ENCODE data around the gene CDC42BPB. TPM values are rescaled to one million over a fixed set of nuclear protein-coding genes. Genes with fewer than 3 reads are reported as not detected.

Gene CDC42BPB
- total RNA-seq, 1 donor: 14.1 TPM

DNA sequence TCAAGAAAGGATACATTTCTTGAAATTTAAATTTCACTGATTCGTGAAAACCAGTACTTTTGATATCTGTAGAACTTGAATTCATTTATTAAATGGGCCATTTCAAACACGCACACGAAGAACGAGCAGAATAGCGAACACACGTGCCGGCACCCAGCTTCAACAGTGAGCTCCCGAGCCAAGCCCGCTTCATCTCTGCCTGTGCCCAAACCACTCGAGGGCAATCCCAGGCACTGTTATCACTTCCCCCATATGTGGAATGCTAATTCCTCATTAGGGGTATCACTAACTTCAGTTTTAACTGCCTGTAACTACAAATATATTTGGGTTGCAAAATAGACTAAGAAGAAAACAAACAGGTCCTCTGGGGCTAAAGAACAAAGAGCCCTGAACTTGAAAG, 86.9 kb downstream of the CDC42BPB start:
- Histone ChIP-seq H3K4me1 (ENCODE audit: insufficient read depth, low read length) (no peaks in the 10 kb centered on the region), H3K4me3 (ENCODE audit: low read length) (no peak overlapping the region), H3K9me3 (ENCODE audit: low read depth, low read length) (no peaks in the 10 kb centered on the region), H3K27me3 (ENCODE audit: insufficient read depth, low read length) (no peaks in the 10 kb centered on the region)

DNA sequence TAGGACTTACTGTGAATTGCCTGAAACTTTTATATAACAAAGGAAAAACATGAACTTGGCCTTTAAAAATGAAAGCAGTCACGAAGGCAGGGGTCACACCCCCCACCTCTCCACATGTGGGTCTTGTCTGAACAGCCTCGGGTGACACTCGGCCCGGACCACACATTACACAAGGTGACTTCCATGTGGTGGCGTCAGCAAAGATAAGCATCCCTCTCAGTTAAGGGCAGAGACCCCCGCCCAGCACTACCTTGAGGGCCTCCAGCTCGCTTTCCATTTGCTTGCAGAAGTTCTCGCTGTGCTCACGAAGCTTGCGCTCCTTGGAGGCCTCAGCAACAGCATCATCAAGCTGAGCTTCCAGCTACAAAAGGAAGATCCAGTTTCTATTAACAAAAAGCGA, 87.4 kb downstream of the CDC42BPB start:
- H3K4me1 ChIP-seq (ENCODE audit: insufficient read depth, low read length): no peaks in the 10 kb centered on the region
- H3K27me3 ChIP-seq (ENCODE audit: insufficient read depth, low read length): no peaks in the 10 kb centered on the region
- H3K4me3 ChIP-seq (ENCODE audit: low read length): no peak overlapping the region
- no peaks in the 10 kb centered on the region for H3K9me3 ChIP-seq (ENCODE audit: low read depth, low read length)

DNA sequence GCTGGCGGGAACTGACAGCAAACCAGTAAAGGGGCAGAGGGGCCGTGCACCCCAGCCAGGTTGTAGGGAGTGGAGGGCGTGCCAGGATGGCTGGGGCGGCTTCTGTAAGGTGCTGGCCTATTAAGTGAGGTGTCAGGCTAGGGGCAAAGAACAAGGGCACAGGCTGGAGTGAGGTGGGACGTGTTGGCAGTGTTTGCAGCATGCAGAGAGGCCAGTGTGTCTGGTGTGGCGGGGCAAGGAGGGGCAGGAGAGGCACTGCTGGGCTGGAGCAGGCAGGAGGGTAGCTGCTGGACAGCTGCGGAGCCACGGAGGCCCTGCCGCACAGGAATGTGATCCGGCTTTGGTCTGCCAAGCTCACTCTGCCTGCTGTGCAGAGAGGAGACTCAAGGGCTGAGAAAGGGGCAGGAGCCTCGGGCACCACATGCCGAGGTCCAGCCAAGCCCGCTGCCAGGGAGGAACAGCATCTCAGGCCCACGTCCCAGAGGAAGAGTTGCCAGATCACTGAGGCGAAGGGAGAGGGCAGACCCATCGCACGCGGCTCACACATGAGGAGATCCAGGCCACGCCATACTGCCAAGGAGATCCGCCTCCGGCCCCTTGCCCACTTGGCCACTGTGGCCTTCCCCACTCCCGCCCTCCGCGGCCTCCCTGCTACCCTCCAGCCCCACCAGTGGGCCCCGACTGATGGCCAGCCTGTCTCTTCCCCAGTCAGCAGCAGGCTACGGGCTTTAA, 88.1 kb downstream of the CDC42BPB start:
- Histone ChIP-seq H3K4me3 (ENCODE audit: low read length) (no peak overlapping the region), H3K9me3 (ENCODE audit: low read depth, low read length) (no peaks in the 10 kb centered on the region), H3K27me3 (ENCODE audit: insufficient read depth, low read length) (no peaks in the 10 kb centered on the region), H3K4me1 (ENCODE audit: insufficient read depth, low read length) (no peaks in the 10 kb centered on the region)

- Histone ChIP-seq H3K4me3 (ENCODE audit: low read length) (no peak overlapping the region), H3K4me1 (ENCODE audit: insufficient read depth, low read length) (no peaks in the 10 kb centered on the region), H3K9me3 (ENCODE audit: low read depth, low read length) (no peaks in the 10 kb centered on the region), H3K27me3 (ENCODE audit: insufficient read depth, low read length) (no peaks in the 10 kb centered on the region)
Measured at GRCh38 chr14:102968306-102968705, 89.0 kb downstream of the CDC42BPB start.

GRCh38 chr14:102967506-102967795, 89.9 kb downstream of the CDC42BPB start:
- H3K4me3 ChIP-seq (ENCODE audit: low read length): no peak overlapping the region
- H3K4me1 ChIP-seq (ENCODE audit: insufficient read depth, low read length): no peaks in the 10 kb centered on the region
- H3K27me3 ChIP-seq (ENCODE audit: insufficient read depth, low read length): no peaks in the 10 kb centered on the region
- no peaks in the 10 kb centered on the region for H3K9me3 ChIP-seq (ENCODE audit: low read depth, low read length)

GRCh38 chr14:102966681-102967505, 90.5 kb downstream of the CDC42BPB start:
- H3K9me3 ChIP-seq (ENCODE audit: low read depth, low read length): no peaks in the 10 kb centered on the region
- H3K4me1 ChIP-seq (ENCODE audit: insufficient read depth, low read length): no peaks in the 10 kb centered on the region
- no peaks in the 10 kb centered on the region for H3K27me3 ChIP-seq (ENCODE audit: insufficient read depth, low read length)
- no peak overlapping the region for H3K4me3 ChIP-seq (ENCODE audit: low read length)

DNA sequence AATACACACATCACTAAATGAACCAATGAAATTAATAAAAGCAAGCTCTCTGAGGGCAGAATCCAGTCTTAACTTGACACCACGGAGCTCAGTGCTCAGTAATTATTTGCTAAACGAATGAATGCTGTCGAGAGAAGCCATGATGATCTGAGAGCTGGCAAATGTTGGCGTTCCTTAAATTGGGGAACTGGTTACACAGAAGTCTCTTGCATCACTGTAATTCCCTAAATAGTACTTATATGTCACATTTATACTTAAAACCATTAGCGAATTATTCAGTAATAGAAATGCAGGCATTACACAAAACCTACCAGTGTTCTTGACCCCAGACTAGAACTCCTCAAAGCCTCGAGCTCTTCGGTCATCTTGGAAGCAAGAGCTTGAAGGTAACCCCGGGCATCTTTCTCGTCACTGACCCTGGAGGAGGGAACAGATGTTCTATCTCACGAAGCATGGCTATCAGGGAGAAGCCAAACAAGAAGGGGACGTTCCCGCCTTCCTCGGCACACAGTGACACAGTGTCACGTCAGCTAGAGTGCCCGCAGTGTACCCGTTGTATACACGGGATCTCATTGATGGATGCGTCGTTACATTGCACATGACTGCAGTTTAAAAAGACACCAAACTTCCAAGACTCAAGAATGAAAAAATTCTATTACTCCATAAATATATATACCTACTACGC, 91.2 kb downstream of the CDC42BPB start:
- Histone ChIP-seq H3K4me3 (ENCODE audit: low read length) (no peak overlapping the region), H3K27me3 (ENCODE audit: insufficient read depth, low read length) (no peaks in the 10 kb centered on the region), H3K9me3 (ENCODE audit: low read depth, low read length) (no peaks in the 10 kb centered on the region), H3K4me1 (ENCODE audit: insufficient read depth, low read length) (no peaks in the 10 kb centered on the region)

- Histone ChIP-seq H3K9me3 (ENCODE audit: low read depth, low read length) (no peaks in the 10 kb centered on the region), H3K4me3 (ENCODE audit: low read length) (no peak overlapping the region), H3K27me3 (ENCODE audit: insufficient read depth, low read length) (no peaks in the 10 kb centered on the region), H3K4me1 (ENCODE audit: insufficient read depth, low read length) (no peaks in the 10 kb centered on the region)
Measured at GRCh38 chr14:102965282-102965681, 92.1 kb downstream of the CDC42BPB start.

DNA sequence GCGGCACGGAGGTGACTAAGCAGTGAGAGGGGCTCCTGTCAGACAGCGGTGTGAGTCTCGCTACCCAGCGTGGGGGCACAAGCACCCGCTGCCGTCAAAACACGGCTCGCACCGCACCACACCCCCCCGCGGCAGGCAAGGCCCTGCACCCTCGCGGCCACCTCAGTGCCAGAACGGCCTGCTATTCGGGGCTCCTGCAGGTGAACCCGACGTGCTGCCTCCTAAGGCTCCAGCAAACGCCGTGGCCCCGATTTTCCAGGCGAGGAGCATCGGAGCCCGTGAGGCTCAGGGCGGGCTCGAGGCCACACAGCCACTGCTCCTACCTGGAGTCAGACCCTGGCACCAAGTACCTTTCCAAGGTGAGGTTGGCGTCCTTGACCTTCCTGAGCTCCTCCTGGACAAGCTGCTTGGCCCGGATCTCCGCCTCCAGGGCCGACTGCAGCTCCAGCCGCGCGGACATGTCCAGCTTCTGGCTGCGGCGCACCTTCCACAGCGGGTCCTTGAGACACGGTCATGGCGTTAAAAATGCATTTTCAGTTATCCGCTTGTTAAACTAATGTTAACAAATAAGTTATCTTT, 93.1 kb downstream of the CDC42BPB start:
- Histone ChIP-seq H3K9me3 (ENCODE audit: low read depth, low read length) (no peaks in the 10 kb centered on the region), H3K4me1 (ENCODE audit: insufficient read depth, low read length) (no peaks in the 10 kb centered on the region), H3K27me3 (ENCODE audit: insufficient read depth, low read length) (no peaks in the 10 kb centered on the region), H3K4me3 (ENCODE audit: low read length) (no peak overlapping the region)

GRCh38 chr14:102962111-102962627, 95.2 kb downstream of the CDC42BPB start:
- Histone ChIP-seq H3K27me3 (ENCODE audit: insufficient read depth, low read length) (no peaks in the 10 kb centered on the region), H3K9me3 (ENCODE audit: low read depth, low read length) (no peaks in the 10 kb centered on the region), H3K4me1 (ENCODE audit: insufficient read depth, low read length) (no peaks in the 10 kb centered on the region), H3K4me3 (ENCODE audit: low read length) (no peak overlapping the region)

- Histone ChIP-seq H3K9me3 (ENCODE audit: low read depth, low read length) (no peaks in the 10 kb centered on the region), H3K27me3 (ENCODE audit: insufficient read depth, low read length) (no peaks in the 10 kb centered on the region), H3K4me3 (ENCODE audit: low read length) (no peak overlapping the region), H3K4me1 (ENCODE audit: insufficient read depth, low read length) (no peaks in the 10 kb centered on the region)
Measured at GRCh38 chr14:102958461-102958860, 98.9 kb downstream of the CDC42BPB start.

- Histone ChIP-seq H3K27me3 (ENCODE audit: insufficient read depth, low read length) (no peaks in the 10 kb centered on the region), H3K4me1 (ENCODE audit: insufficient read depth, low read length) (no peaks in the 10 kb centered on the region), H3K4me3 (ENCODE audit: low read length) (no peak overlapping the region), H3K9me3 (ENCODE audit: low read depth, low read length) (no peaks in the 10 kb centered on the region)
Measured at GRCh38 chr14:102957222-102957621, 100.1 kb downstream of the CDC42BPB start.

GRCh38 chr14:102955636-102956408, 101.5 kb downstream of the CDC42BPB start:
- H3K27me3 ChIP-seq (ENCODE audit: insufficient read depth, low read length): no peaks in the 10 kb centered on the region

GRCh38 chr14:102954081-102954789, 103.1 kb downstream of the CDC42BPB start:
- Histone ChIP-seq H3K4me1 (ENCODE audit: insufficient read depth, low read length) (peaks cover 8% of the 10 kb centered on the region), H3K4me3 (ENCODE audit: low read length) (no peak overlapping the region), H3K27me3 (ENCODE audit: insufficient read depth, low read length) (no peaks in the 10 kb centered on the region), H3K9me3 (ENCODE audit: low read depth, low read length) (no peaks in the 10 kb centered on the region)

More at GRCh38 chr14:102955636-102956408, 101.5 kb downstream of the CDC42BPB start:
- Histone ChIP-seq H3K9me3 (ENCODE audit: low read depth, low read length) (no peaks in the 10 kb centered on the region), H3K4me1 (ENCODE audit: insufficient read depth, low read length) (no peaks in the 10 kb centered on the region), H3K4me3 (ENCODE audit: low read length) (no peak overlapping the region)

All from mononuclear cell (primary cell).